ENCODE data around the gene KLC1. TPM values are rescaled to one million over a fixed set of nuclear protein-coding genes. Genes with fewer than 3 reads are reported as not detected.

Gene KLC1
- total RNA-seq, 2 experiments from 2014 or later = 126 to 135 TPM

GRCh38 chr14:103735815-103736545 is 107.0 kb downstream of the KLC1 start:
- Mint-ChIP-seq H3K27ac (no peak overlapping the region), H3K9me3 (no peaks in the 10 kb centered on the region), H3K36me3 (ENCODE audit: low read depth) (no peaks in the 10 kb centered on the region), H3K27me3 (no peaks in the 10 kb centered on the region), H3K4me1 (no peaks in the 10 kb centered on the region), H3K4me3 (no peak overlapping the region)
- no peak for DNase-seq
- ChIA-PET POLR2A (interaction anchor here (0.7 kb wide), 1 partner anchor 377 kb away, joined by 4 read pairs; no protein-coding TSS in a partner anchor), CTCF (interaction anchor here (0.6 to 1.1 kb wide), 7 partner anchors 8 to 59 kb away, joined by 3 to 4 read pairs (median 3); no protein-coding TSS in a partner anchor)

DNA sequence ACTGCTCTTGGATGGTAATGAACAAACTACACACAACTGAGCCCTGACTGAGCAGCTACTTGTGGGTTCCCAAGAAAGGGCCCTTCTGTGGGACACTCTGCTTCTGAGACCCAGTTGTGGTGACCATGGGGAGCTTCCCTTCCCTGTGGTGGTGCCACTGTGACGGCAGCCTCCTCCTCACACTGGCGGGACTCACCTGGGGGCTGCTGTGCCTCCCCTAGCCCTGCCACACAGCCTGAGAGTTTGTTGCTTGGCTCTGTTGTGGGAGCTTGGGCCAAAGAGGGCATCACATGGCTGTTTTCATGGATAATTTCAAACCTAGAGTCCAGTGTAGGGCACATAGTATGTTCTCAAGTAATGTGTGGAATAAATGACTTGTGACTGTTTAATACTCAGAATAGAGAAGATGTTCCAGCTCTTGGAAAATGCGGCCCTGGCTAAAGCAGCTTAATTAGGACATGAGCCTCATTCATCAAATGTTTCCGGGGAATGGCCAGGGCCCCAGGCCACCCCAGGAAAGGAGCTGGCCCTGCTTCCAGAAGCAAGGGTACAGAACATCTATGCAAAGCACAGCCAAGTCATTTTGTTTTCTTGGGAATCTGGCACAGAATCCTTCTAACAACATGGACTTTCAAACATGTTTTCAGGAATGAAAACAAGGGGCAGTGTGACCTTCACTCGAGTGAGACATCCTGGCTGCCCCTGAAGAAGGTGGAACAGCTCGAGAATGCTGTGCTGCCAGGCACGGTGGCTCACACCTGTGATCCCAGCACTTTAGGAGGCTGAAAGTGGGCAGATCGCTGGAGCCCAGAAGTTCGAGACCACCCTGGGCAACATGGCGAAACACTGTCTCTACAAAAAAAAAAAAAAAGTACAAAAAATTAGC is 107.8 kb downstream of the KLC1 start:
- H3K9me3 Mint-ChIP-seq = no peaks in the 10 kb centered on the region
- H3K36me3 Mint-ChIP-seq (ENCODE audit: low read depth) = no peaks in the 10 kb centered on the region
- H3K27me3 Mint-ChIP-seq = no peaks in the 10 kb centered on the region
- ChIA-PET CTCF (interaction anchor here (0.6 to 1.0 kb wide), 3 partner anchors 8 to 51 kb away, joined by 3 read pairs; no protein-coding TSS in a partner anchor), POLR2A (no interaction called here)
- no peak for DNase-seq
- no peaks in the 10 kb centered on the region for H3K4me1 Mint-ChIP-seq
- H3K27ac Mint-ChIP-seq = no peak overlapping the region
- no peak overlapping the region for H3K4me3 Mint-ChIP-seq

GRCh38 chr14:103737432-103738045 is 108.5 kb downstream of the KLC1 start:
- POLR2A ChIA-PET = no interaction called here
- no peak for DNase-seq
- CTCF ChIA-PET = no interaction called here
- no peak overlapping the region for H3K27ac Mint-ChIP-seq
- no peaks in the 10 kb centered on the region for H3K9me3 Mint-ChIP-seq
- no peaks in the 10 kb centered on the region for H3K27me3 Mint-ChIP-seq
- H3K4me1 Mint-ChIP-seq = no peaks in the 10 kb centered on the region
- H3K4me3 Mint-ChIP-seq = no peak overlapping the region
- H3K36me3 Mint-ChIP-seq (ENCODE audit: low read depth) = no peaks in the 10 kb centered on the region

DNA sequence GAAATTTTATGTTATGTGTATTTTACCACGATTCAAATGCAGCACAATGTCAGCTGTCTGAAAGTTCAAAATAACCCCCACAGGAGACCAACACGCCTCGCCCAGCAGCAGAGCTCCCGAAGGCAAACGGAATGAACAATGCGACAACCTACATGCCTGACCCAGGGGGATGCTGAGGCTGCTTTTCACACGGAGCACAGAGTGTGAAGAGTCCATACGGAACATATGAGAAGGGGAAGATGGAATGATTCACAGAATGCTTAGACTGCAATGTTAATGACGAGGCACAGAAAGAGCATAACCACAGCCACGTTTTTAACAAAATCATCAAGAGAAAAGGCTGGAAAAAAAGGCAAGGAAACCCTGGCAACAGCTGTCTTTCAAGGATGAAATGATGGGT is 109.2 kb downstream of the KLC1 start:
- no peaks in the 10 kb centered on the region for H3K4me1 Mint-ChIP-seq
- no peak for DNase-seq
- no peak overlapping the region for H3K27ac Mint-ChIP-seq
- H3K27me3 Mint-ChIP-seq = no peaks in the 10 kb centered on the region
- no peaks in the 10 kb centered on the region for H3K9me3 Mint-ChIP-seq
- H3K36me3 Mint-ChIP-seq (ENCODE audit: low read depth) = no peaks in the 10 kb centered on the region
- ChIA-PET POLR2A (no interaction called here), CTCF (no interaction called here)
- no peak overlapping the region for H3K4me3 Mint-ChIP-seq

DNA sequence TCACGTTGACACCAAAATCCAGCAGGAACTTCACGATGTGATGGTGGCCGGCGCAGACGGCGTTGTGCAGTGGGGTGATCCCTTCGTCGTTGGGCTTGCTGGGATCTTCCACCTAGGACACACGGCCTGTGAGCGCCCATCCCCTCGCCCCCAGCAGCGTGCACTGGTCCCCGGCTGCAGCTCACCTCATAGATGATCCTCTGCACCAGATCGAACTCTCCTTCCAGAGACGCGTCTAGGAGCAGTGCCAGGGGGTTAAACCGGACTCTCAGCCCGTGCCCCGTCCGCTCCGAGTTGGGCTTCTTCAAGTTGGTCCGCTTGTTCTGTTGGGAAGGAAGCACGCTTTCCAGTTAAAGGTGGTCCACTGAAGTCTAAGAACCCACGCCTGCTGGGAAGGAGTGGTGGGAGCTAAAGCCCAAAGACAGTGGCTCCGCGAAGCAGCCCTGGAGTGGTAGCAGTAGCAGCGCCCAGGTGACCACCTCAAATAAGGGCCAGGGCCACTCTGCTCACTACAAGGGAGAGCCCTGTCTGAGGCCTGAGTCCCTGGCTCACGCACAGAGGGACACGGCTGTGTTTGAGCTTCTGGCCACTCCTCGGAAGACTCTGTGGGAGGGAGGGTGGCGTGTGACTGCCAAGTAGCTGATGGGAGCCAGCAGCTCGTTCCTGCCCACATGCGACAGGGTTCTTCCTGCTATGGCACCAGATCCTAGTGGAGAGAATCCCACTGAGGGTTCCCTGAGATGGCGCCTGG is 109.9 kb downstream of the KLC1 start:
- Mint-ChIP-seq H3K4me1 (no peaks in the 10 kb centered on the region), H3K36me3 (ENCODE audit: low read depth) (no peaks in the 10 kb centered on the region), H3K9me3 (no peaks in the 10 kb centered on the region), H3K27ac (no peak overlapping the region), H3K27me3 (no peaks in the 10 kb centered on the region), H3K4me3 (no peak overlapping the region)
- POLR2A ChIA-PET = no interaction called here
- no peak for DNase-seq
- CTCF ChIA-PET = interaction anchor here (0.6 kb wide), 1 partner anchor 181 kb away, joined by 3 read pairs; no protein-coding TSS in a partner anchor

- CTCF ChIA-PET = interaction anchor here (1.3 kb wide), 1 partner anchor 64 kb away, joined by 3 read pairs; no protein-coding TSS in a partner anchor
- no peaks in the 10 kb centered on the region for H3K27me3 Mint-ChIP-seq
- no peaks in the 10 kb centered on the region for H3K9me3 Mint-ChIP-seq
- POLR2A ChIA-PET = no interaction called here
- H3K4me1 Mint-ChIP-seq = no peaks in the 10 kb centered on the region
- no peaks in the 10 kb centered on the region for H3K36me3 Mint-ChIP-seq (ENCODE audit: low read depth)
- H3K4me3 Mint-ChIP-seq = no peak overlapping the region
- peak overlapping the region; percentile 36 for H3K27ac Mint-ChIP-seq
- DNase-seq = no peak
Measured at GRCh38 chr14:103739466-103739792, 110.4 kb downstream of the KLC1 start.

- CTCF ChIA-PET = interaction anchor here (1.3 kb wide), 1 partner anchor 63 kb away, joined by 3 read pairs; no protein-coding TSS in a partner anchor
- H3K4me3 Mint-ChIP-seq = no peak overlapping the region
- no peaks in the 10 kb centered on the region for H3K9me3 Mint-ChIP-seq
- H3K27me3 Mint-ChIP-seq = no peaks in the 10 kb centered on the region
- POLR2A ChIA-PET = no interaction called here
- no peaks in the 10 kb centered on the region for H3K36me3 Mint-ChIP-seq (ENCODE audit: low read depth)
- no peak for DNase-seq
- H3K4me1 Mint-ChIP-seq = no peaks in the 10 kb centered on the region
- H3K27ac Mint-ChIP-seq = no peak overlapping the region
Measured at GRCh38 chr14:103739793-103740501, 110.9 kb downstream of the KLC1 start.

DNA sequence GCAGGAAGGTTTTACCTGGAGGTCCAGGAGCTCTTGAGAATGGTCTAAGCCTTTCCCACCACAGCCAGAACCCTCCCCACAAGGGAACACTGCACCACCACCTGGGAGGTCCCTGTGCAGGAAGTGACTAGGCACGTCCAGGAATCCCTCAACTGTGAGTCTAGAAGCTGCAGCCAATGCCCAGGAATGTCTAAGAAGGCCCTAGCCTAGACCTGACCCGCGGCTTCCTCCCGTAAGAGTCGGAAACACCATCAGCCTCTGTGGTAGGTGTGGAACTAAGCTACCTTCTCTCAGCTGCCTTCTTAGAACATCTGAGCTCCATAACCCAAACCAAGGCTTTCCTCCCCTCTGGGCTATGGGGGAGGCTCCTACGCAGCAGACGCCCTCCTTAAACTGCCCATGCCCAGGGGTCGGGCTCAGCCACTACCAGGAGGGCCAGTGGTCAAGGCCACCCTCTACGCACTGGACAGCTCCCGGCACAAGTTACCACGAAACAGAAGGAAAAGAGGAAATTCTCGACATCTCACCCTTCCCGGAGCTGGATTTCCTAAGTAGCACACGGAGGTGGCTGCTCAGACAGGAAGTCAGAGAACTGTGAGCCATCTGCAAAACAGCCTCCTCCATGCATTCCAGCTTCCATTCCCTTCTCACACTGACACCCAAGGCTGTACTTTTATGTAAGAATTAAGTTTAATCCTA is 112.1 kb downstream of the KLC1 start:
- H3K4me1 Mint-ChIP-seq = no peaks in the 10 kb centered on the region

GRCh38 chr14:103741876-103742275 is 112.9 kb downstream of the KLC1 start:
- Mint-ChIP-seq H3K27ac (no peak overlapping the region), H3K27me3 (no peaks in the 10 kb centered on the region), H3K9me3 (no peaks in the 10 kb centered on the region), H3K36me3 (ENCODE audit: low read depth) (no peaks in the 10 kb centered on the region), H3K4me1 (no peaks in the 10 kb centered on the region), H3K4me3 (no peak overlapping the region)
- DNase-seq = no peak
- ChIA-PET POLR2A (no interaction called here), CTCF (no interaction called here)

More for the DNA sequence above, 112.1 kb downstream of the KLC1 start:
- ChIA-PET CTCF (interaction anchor here (0.9 kb wide), 1 partner anchor 26 kb away, joined by 3 read pairs; the partner anchor contains the start of genes XRCC3 and ZFYVE21), POLR2A (no interaction called here)
- Mint-ChIP-seq H3K27ac (no peak overlapping the region), H3K36me3 (ENCODE audit: low read depth) (no peaks in the 10 kb centered on the region), H3K27me3 (no peaks in the 10 kb centered on the region), H3K9me3 (no peaks in the 10 kb centered on the region), H3K4me3 (no peak overlapping the region)
- no peak for DNase-seq

- DNase-seq = no peak
- H3K4me1 Mint-ChIP-seq = peaks cover 1% of the 10 kb centered on the region
- H3K27ac Mint-ChIP-seq = no peak overlapping the region
- no peak overlapping the region for H3K4me3 Mint-ChIP-seq
- H3K27me3 Mint-ChIP-seq = no peaks in the 10 kb centered on the region
- ChIA-PET CTCF (interaction anchor here (0.6 kb wide), 1 partner anchor 1675 kb away, joined by 3 read pairs; no protein-coding TSS in a partner anchor), POLR2A (no interaction called here)
- no peaks in the 10 kb centered on the region for H3K9me3 Mint-ChIP-seq
- H3K36me3 Mint-ChIP-seq (ENCODE audit: low read depth) = no peaks in the 10 kb centered on the region
Measured at GRCh38 chr14:103742499-103743255, 113.7 kb downstream of the KLC1 start.

GRCh38 chr14:103743691-103744090 is 114.7 kb downstream of the KLC1 start:
- ChIA-PET CTCF (interaction anchor here (0.6 kb wide), 1 partner anchor 61 kb away, joined by 3 read pairs; no protein-coding TSS in a partner anchor), POLR2A (no interaction called here)
- H3K36me3 Mint-ChIP-seq (ENCODE audit: low read depth) = no peaks in the 10 kb centered on the region
- no peak for DNase-seq
- H3K4me1 Mint-ChIP-seq = peaks cover 11% of the 10 kb centered on the region
- no peak overlapping the region for H3K27ac Mint-ChIP-seq
- no peak overlapping the region for H3K4me3 Mint-ChIP-seq
- H3K9me3 Mint-ChIP-seq = no peaks in the 10 kb centered on the region
- H3K27me3 Mint-ChIP-seq = no peaks in the 10 kb centered on the region

Data from activated CD4-positive, alpha-beta T cell treated with anti-CD3 and anti-CD28 coated beads, Interleukin-2, amount 10 ng/mL, durations not matched to agents 7 days and 5 days (primary cell).